GM18867 (cell line): ENCODE measurements around the gene MGME1.
A peak's percentile ranks its signal among the peaks of the same experiment; 100 is the strongest.

Experiments
- ATAC-seq: cut with Tn5 transposase; IDR thresholded peaks from one replicate; pipeline ENCODE4 v1.9.1; 2021; ENCODE audit warnings: mild to moderate bottlenecking, moderate library complexity; ENCODE audit not compliant: unreplicated experiment

Gene MGME1

DNA sequence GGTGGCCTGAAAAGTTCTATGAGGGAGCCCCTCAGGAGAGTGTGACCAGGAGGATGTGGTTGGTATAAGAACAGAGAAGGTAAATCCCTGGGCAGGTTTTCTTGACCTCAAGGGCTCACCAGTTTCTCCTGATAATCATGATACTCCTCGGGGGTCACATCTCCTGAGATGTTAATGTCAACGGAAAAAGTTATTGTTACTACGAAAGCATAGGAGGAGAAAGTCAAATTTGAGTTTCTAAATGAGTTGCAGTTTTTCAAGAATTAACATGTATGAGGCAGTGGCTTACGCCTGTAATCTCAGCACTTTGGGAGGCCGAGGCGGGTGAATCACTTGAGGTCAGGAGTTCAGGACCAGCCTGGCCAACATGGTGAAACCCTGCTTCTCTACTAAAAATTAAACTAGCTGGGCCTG lies 23.4 kb downstream of the MGME1 start:
- ATAC-seq = peak; percentile 57

DNA sequence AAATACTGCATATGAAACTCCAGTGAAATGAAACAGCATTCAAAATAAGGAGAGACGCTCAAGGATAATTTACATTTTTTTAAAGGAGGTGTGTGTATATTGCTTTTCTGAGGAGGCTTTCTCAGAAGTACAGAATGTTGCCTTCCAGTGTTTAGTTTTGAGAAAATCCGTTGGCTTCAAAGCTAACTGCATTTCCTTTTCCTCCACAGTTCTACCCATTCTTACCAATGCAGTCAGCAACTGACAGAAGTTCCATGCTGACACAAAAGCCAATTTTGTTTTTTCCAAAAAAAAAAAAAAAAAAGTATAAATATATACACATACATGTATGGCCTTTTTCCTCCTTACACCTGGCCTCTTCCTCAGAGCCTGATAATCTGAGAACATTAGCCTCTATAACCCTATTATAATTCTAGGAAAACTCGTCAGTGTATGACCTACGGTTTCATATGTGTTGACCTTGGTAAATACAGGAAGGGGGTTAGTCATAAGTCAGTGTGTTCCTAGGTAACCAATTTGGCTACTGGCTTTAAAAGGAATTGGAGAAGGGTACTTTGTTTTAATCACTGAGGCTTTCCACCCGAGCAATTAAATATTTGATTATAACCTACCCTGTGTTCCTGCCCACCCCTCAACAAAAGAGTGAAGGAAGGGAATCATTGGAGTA lies 24.2 kb downstream of the MGME1 start:
- ATAC-seq = peak; percentile 6

DNA sequence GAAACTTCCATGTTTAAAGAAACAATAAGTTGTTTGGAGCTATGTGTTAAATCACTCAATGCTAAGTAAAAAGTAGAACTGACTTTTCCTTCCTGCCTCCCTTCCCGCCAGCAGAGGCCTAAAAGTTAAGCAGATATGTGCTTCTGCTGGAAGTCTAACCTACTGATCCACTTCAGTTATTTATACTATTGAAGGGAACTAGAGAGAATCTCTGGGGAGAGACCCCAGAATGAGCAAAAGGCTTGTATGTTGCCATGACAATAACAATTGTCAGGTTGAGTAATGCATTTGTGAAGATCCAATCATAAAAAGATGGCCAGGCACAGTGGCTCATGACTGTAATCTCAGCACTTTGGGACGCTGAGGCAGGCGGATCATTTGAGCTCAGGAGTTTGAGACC lies 24.7 kb downstream of the MGME1 start:
- no peak for ATAC-seq

DNA sequence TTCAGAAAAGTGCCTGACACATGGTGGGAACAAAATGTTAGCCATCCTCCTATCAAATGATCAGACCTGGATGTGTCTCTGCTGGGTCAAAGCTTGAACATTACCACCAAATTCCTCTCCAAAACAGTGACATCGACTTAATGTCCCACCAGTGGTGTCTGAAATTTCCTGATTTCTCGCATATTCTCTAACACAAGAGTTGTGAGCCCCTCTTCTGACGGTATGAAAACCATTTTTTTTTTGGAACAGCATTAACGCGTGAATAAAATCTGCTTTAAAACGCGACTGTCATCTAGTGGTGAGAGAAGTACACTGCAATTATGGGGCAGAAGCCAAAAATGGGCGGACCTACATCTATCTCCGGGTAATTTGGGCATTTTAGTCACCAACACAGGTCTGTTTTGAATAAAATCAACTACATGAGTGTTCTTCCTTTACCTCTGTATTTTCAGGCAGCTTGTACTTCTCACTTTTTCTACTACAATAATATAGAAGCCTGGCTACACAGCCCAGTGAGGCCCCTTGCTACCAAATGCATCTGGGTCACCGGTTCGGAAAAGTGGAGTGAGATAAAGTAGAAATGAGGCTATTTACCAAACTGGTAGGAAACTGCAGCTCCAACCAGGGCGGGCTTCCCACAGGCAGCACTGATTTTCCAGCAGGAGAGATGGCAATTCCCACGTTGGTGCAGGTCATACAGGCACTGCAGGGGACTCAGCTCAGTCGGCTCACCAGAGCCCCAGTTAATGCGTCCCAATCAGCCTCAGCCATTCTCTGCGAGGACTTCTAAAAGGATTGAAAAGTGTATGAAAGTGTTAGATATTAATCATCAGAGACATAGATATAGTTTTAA lies 27.4 kb downstream of the MGME1 start:
- no peak for ATAC-seq

DNA sequence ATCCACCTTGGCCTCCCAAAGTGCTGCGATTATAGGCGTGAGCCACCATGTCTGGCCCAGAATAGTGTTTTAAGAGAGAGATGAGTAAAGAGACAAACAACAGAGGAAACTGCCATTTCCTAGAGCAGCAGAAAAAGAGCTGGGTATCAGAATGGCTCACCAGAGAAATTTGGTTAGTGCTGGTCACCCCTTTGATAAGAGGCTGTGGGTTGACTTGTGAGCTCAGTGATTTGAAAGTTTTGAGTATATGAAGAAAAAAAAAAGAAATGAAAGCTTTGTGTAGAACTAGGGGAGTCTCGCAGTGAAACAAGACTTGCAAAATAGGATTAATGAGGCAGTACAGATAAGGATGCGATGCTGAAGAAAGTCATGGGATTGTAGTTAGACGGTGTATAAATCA lies 29.6 kb downstream of the MGME1 start:
- no peak for ATAC-seq

DNA sequence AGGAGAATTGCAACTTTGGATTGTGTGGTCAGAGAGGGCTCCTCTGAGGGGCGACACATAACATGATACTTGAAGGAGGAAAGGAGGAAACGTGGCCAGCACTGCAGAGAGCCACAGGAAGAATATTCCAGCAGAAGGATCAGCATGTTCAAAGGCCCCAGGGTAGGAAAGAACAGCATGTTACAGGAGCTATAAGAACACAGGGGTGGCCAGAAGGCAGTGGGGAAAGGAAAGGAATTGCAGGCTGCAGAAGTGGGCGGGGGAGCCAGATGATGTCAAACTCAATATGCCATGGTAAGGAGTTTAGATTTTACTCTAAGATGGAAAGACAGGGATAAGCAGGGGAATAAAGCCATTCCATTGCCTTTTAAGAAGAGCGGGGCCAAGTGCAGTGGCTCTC lies 30.7 kb downstream of the MGME1 start:
- ATAC-seq = no peak

DNA sequence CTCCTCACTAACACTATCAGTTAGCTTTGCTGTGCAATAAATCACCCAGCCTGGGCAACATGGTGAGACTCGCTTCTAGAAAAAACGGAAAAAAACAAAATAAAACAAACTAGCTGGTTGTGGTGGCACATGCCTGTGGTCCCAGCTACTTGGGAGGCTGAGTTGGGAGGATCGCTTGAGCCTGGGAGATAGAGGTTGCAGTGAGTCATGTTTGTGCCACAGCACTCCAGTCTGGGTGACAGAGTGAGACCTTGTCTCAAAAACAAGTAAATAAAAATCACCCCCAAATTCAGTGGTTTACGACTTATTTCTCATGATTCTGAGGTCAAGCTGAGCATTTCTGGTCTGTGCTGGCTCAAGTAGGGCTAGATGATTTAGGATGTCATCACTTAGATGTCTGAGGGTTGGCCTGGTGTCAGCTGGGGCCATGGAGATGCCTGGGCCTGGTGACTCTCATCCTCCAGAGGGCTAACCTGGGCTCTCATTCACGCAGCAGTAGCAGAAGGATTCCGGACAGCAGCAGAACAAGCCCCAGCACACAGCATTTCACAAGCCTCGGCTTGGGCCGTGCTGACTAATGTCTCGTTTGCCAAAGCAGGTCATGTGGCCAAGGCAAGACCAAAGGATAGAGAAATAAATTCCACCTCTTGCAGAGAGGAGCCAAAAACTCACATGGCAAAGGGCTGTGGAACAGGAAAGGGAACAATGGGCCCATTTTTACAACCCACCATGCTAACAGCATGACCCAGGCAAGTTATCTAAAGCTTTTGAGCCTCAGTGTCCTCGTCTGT lies 32.5 kb downstream of the MGME1 start:
- ATAC-seq = no peak

DNA sequence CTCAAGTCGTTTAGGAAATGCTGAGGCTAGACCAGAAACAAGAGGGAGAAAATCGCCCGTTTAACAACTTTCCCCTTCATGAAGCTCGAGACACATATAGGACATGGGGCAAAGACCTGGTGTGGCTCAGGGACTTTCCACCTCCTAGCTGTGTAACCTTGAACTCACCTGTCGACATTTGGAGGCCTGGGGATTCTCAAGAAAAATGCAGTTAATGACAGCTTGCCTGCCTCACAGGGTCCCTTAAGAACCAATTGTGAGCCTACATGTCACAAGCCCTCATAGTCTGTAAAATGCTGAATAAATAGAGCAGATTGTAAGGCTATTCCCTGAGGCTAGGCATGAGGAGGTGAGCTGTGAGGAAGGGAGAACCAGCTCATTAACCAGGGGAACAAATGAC lies 35.1 kb downstream of the MGME1 start:
- peak; percentile 46 for ATAC-seq

DNA sequence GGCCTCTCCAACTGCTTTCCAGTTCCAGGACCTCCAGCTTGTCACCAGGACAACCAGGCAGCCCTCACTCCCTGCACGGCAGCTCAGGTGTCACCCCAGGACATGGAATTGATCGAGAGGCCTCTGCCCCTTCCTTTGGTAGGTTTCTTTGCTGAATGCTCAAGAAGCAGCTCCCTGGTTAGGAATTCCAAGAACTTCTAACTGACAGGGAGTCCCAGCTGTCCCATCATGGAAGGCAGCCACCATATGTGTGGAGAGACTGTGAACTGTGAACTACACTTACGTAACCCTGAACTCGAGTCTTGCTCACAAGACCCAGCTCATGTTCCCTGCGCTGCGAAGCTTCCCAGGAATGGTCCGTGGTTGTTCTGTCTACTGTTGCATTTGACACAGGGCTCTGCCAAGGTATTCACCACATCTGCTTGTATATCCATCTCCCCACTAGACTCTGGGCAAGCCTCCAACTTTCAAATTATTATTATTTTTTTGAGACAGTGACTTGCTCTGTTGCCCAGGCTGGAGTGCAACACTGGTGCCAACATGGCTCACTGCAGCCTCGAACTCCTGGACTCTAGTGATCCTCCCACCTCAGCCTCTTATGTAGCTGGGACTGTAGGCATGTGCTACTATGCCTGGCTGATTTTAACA lies 35.7 kb downstream of the MGME1 start:
- ATAC-seq = no peak

DNA sequence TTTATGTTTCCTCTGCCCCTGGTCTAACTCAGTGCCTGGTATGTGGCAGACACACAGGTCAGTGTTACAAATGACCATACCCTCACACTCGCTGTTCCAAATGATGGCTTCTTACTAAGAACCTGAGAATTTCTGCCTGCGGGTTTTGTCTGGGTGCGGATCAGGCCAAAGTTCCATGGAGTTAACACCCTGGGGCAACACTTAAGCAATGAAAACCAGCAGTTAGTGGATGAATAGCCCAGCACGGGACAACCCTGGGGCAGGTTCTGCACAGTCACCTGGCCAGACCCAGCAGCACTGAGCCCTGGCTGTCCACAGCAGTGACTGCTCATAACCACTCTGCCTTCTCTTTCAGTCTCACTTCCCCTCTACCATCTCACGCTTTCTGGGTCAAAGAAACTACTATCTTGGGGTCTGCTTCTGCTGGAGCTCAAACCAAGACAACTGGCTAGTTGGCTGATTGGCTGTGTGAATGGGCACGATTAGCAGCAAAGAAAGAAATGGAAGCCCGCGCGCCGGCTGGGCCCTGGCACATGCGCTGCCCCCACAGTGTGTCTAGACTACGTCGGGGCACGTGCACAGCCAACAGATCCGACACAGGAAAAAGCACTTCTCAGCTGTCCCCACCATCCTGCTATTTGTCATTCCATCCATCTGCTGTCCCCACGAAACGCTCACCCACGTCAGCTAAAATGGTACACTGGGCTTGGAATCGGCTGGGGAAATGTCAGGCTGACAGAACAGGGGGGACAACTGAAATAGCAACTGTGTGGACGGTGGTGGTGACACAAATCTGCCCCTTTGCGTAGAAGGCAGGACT lies 36.6 kb downstream of the MGME1 start:
- peak; percentile 96 for ATAC-seq

DNA sequence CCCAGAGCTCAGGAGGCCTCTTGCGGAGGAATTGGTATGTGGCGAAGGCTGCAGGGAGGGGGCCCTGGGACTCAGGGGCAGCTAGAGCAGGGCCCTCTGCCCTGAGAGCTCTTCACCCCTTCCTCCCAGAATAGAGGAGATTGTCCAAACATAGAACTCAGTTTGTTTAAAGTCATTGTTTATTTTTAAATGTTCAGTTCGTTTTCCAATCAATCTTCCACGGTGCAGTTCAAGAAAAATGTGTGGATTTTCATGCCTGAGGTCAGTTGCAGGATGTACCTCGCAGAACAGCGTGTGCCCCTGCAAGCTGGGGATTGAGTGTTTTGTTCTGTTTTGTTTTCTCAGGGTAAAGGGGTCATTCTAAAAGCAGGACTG lies 37.2 kb downstream of the MGME1 start:
- ATAC-seq = no peak

DNA sequence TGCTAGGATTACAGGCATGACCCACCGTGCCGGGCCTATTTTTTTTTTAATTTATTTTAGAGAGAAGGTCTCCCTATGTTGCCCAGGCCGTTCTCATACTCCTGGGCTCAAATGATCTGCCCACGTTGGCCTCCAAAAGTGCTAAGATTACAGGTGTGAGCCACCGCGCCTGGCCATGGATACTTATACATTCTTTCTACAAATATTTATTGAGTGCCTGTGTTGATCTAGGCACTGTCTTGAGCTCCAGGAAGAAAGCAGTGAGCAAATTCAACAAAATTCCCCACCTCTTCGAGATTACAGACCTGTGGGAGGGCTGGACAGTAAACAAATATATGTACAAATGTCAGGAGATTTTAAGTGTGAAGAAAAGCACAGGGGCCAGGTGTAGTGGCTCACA lies 37.9 kb downstream of the MGME1 start:
- no peak for ATAC-seq

DNA sequence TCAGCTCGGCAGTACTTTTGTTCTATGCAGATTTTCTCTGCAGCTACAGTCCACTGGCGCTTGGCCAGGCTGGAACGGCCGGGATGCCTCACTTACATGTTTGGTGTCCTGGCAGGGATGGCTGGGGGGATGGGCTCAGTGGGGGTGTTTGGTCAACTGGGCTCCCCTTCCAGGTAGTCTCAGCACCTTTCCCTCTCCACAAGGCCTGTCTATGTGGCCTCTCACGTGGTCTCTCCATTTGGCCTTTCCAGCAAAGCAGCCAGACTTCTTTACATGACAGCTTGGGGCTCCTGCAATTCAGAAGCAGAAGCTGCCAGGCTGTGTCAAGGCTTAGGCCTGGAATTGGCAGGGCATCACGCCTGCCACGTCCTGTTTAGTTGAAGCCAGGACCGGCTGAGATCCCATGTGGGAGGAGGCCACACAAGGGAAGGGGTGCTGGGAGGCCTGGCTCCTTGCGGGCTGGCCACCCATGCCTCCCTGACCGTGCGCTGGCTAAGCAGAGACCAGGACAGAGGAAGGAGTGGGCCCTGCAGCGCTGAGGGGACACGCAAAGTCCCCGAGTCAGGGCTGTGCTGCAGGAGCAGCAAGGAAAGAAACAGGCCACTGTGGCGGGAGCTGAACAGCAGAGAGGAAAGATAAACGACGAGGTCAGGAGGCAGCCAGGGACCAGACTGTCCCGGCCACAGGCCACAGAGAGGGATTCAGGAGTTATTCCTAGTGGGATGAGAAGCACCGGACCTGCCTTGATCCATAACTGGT lies 38.9 kb downstream of the MGME1 start:
- ATAC-seq = no peak

DNA sequence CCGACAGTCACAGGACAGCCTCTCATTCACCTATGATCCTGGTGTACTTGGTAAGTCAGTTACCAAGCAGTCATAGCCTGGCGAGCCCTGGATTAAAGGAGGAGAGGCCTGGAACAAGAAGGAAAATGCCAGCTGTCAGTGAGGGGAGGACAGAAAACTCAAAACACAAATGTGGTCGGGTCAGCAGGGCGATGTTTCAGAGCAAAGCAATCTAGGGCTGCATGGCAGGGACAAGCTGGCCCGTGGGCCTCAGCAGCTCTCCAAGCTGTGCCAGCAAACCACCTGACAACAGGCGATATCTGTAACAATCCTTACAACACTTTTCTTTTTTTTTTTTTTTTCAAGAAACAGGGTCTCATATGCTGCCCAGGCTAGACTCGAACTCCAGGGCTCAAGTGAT lies 40.3 kb downstream of the MGME1 start:
- ATAC-seq = no peak

DNA sequence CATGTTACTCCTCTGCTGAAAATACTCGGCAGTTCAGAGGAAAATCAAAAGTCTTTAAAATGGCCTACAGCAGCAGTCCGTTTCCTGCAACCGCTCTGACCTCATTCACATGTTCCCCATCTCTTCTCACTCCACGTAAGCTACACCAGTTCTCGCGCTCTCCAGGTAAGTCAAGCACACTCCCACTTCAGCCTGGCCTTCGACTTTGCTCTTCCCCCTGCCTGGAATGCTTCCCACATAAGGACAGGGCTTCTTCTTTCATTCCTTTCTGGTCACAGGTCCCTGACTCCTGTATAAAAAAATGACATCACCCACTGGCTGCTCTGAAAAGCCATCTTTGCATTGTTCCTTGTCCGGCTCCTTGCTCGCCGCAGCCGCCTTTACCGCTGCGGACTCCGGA lies 42.7 kb downstream of the MGME1 start:
- no peak for ATAC-seq

DNA sequence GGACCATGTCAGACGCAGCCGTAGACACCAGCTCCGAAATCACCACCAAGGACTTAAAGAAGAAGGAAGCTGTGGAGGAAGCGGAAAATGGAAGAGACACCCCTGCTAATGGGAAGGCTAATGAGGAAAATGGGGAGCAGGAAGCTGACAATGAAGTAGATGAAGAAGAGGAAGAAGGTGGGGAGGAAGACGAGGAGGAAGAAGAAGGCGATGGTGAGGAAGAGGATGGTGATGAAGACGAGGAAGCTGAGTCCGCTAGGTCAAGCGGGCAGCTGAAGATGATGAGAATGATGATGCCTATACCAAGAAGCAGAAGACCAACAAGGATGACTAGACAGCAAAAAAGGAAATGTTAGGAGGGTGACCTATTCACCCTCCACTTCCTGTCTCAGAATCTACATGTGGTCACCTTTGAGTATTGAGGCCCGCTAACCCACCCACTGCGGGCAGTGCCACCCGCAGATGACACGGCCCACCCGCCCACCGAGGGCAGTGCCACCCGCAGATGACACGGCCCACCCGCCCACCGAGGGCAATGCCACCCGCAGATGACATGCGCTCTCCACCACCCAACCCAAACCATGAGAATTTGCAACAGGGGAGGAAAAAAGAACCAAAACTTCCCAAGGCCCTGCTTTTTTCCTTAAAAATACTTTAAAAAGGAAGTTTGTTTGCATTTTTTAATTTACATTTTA lies 43.3 kb downstream of the MGME1 start:
- no peak for ATAC-seq

DNA sequence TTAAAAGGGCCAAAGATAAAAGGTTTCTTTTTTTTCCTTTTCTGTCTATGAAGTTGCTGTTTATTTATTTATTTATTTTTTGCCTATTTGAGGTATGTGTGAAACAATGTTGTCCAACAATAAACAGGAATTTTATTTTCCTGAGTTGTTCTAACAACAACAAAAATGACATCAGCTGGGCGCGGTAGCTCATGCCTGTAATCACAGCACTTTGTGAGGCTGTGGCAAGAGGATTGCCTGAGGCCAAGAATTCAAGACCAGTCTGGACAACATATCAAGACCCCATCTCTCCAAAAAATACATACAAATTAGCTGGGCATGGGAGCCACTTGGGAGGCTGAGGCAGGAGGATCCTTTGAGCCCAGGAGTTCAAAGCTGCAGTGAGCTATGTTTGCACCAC lies 44.1 kb downstream of the MGME1 start:
- ATAC-seq = no peak

DNA sequence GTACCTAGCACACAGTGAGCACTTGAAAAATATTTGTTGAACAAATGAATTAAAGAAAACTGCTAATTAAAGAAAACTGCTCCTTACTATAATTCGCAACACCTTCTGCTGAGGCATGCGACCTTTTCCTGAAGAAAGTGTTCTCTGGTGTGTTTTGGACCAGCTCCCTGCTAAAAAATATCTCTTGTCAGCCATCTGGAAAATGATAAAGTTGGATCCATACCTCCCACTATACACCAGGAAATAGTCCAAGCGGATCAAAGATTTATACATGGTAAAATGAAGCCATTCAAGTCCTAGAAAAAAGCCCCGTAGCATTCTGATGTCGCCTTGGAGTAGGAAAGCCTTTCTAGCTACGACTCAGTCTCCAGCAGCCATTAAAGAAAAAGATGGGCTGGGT lies 45.6 kb downstream of the MGME1 start:
- no peak for ATAC-seq

DNA sequence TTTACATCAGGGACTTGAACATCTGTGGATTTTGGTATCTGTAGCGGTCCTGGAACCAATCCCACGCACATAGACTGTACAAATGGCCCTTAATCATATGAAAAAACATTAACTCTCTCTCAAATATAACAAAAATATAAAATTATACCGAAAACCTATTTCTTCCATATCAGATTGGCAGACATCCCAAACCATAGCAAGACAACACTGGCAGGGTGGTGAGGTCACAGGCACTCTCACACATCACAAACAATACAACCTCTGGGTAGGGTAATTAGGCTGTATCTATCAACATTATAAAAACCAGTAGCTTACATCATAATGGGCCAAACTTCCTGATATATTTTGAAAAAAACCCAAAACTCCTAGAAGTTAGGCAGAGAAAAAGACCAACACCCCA lies 48.0 kb downstream of the MGME1 start:
- ATAC-seq = no peak
